Measurements from ENCODE around the gene ZNF865.

ZNF865 gene

DNA sequence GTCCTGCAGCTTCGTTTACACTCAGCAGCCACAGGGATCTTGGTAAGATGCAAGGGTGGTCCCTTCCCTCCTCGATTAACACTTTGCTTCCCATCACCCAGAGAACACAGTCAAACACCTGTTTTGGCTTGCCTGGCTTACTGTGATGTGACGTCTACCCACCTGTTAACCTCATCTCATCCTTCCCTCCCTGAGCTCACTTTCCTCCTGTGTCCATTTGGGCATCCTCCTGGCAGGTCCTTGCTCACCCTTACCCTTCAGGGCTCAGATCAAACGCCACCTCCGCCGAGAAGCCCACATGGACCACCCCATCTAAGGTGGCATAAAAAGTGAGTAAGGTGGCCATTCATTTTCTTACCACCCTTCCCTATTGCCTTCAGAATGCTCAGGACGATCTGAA is 15.3 kb upstream of the ZNF865 start:
- DNase-seq (ENCODE audit: low read depth): no peak
- H3K27me3 ChIP-seq (replicated peaks; ENCODE audit: control insufficient read depth, insufficient read depth, low read length): no peaks in the 10 kb centered on the region
- peaks cover 6% of the 10 kb centered on the region for H3K36me3 ChIP-seq (ENCODE audit: control insufficient read depth, insufficient read depth, low read length, severe bottlenecking)
- peaks cover 17% of the 10 kb centered on the region for H3K4me1 ChIP-seq (ENCODE audit: control insufficient read depth, insufficient read depth, low read length)
- H3K4me3 ChIP-seq (ENCODE audit: low read length): no peak overlapping the region
- H3K9me3 ChIP-seq (ENCODE audit: control insufficient read depth, low read length): no peaks in the 10 kb centered on the region
- H3K9ac ChIP-seq (ENCODE audit: low read length): no peak overlapping the region

DNA sequence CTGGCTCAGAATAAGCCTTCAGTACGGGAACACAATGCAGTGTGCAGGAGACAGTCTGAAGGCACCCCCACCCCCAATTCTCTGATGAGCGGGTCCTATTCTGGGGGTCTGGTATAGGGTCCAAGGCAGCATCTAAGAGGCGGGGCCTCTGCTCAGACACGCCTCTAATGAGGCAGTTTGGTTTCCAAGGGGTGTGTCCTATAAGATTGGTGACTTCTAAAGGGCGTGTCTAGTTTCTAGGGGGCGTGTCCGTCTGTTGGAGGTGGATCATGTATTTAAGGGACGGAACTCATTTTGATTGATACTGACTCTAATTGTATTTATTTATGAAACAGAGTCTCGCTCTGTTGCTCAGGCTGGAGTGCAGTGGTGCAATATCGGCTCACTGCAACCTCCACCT is 14.8 kb upstream of the ZNF865 start:
- no peaks in the 10 kb centered on the region for H3K9me3 ChIP-seq (ENCODE audit: control insufficient read depth, low read length)

DNA sequence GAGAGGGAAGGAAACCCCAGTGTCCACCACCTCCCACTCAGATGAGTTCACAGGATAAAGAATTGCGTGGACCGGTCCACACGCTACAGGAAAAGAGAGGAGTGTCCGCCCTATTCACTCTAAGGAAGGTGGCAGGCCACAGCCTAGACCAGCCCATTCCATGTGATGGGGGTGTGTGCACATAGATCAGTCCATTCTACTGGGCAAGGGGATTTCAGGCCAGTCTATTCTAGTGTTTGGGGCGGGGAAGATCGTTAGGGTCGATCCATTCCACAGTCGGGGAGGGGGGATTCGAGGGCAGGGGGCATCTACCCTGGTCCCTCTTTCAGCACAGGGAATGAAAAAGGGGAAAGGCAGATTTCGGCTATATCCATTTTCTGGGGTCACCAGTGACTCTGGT is 13.9 kb upstream of the ZNF865 start:
- Histone ChIP-seq H3K36me3 (ENCODE audit: control insufficient read depth, insufficient read depth, low read length, severe bottlenecking) (peaks cover 20% of the 10 kb centered on the region), H3K27me3 (replicated peaks; ENCODE audit: control insufficient read depth, insufficient read depth, low read length) (no peaks in the 10 kb centered on the region), H3K9ac (ENCODE audit: low read length) (no peak overlapping the region), H3K9me3 (ENCODE audit: control insufficient read depth, low read length) (no peaks in the 10 kb centered on the region), H3K4me3 (ENCODE audit: low read length) (no peak overlapping the region), H3K4me1 (ENCODE audit: control insufficient read depth, insufficient read depth, low read length) (peaks cover 10% of the 10 kb centered on the region)
- no peak for DNase-seq (ENCODE audit: low read depth)

More for the DNA sequence above, 14.8 kb upstream of the ZNF865 start:
- H3K4me3 ChIP-seq (ENCODE audit: low read length): no peak overlapping the region
- DNase-seq (ENCODE audit: low read depth): peak; percentile 12
- H3K4me1 ChIP-seq (ENCODE audit: control insufficient read depth, insufficient read depth, low read length): peaks cover 14% of the 10 kb centered on the region
- H3K36me3 ChIP-seq (ENCODE audit: control insufficient read depth, insufficient read depth, low read length, severe bottlenecking): peaks cover 11% of the 10 kb centered on the region
- no peaks in the 10 kb centered on the region for H3K27me3 ChIP-seq (replicated peaks; ENCODE audit: control insufficient read depth, insufficient read depth, low read length)
- no peak overlapping the region for H3K9ac ChIP-seq (ENCODE audit: low read length)

DNA sequence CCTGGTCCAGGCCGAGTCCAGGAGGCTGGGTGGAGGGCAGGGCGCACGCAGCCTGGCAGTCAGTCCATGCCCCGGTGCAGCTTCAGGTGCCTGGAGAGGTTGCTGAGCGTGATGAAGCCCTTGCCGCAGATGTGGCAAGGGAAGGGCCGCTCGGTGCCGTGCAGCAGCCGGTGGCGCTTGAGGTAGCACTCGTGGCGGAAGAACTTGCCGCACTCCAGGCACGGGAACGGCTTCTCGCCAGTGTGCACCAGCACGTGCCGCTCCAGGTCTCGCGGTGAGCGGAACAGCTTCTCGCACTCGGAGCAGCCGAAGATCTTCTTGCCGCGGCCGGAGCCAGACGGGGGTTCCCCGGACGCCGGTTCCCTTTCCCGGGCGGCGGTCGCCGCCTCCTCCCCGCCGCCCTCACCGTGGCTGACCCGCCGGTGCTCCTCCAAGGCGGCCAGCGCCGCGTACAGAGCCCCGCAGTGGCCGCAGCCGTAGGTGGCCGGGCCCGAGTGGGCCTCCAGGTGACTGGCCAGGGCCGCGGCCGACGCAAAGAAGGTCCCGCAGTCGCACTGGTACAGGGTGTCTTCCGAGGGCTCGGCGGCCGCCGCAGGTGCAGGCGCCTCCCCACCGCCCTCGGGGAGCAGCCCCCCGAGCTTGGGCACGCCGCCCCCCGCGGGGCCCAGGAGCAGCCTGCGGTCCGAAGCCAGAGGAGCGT is 12.9 kb upstream of the ZNF865 start:
- no peak overlapping the region for H3K4me3 ChIP-seq (ENCODE audit: low read length)
- H3K9me3 ChIP-seq (ENCODE audit: control insufficient read depth, low read length): no peaks in the 10 kb centered on the region
- peaks cover 20% of the 10 kb centered on the region for H3K36me3 ChIP-seq (ENCODE audit: control insufficient read depth, insufficient read depth, low read length, severe bottlenecking)
- H3K27me3 ChIP-seq (replicated peaks; ENCODE audit: control insufficient read depth, insufficient read depth, low read length): no peaks in the 10 kb centered on the region
- H3K4me1 ChIP-seq (ENCODE audit: control insufficient read depth, insufficient read depth, low read length): peaks cover under 1% of the 10 kb centered on the region
- no peak overlapping the region for H3K9ac ChIP-seq (ENCODE audit: low read length)
- DNase-seq (ENCODE audit: low read depth): no peak

DNA sequence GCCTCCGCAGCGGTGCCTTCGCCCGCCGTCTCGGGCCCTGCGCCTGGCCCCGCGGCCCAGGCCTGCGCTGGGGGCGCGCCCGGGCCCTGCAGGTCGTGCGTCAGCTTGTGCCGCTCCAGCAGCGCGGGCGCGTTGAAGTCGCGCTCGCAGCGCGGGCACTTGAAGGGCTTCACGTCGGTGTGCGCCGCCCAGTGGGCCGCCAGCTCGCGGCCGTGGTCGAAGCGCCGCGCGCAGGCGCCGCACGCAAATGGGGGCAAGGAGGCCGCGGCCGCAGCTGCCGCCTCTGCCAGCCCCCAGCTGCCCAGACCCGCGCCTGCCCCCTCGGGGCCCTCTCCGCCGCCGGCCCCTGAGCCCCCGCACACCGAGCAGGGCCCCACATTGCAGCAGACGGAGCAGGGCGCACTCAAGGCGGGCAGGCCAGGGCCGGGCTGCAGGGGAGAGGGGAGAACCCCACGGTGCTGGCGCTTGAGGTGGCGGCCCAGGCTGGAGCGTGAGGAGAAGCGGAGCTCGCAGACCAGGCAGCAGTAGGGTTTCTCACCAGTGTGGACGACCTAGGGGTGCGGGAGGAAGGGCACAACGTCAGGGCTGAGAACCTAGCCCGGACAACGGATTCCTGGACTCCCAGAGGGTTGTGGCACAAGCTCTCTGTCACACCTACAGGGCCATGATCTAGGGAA is 12.2 kb upstream of the ZNF865 start:
- DNase-seq (ENCODE audit: low read depth): no peak
- Histone ChIP-seq H3K27me3 (replicated peaks; ENCODE audit: control insufficient read depth, insufficient read depth, low read length) (no peaks in the 10 kb centered on the region), H3K9me3 (ENCODE audit: control insufficient read depth, low read length) (no peaks in the 10 kb centered on the region), H3K4me1 (ENCODE audit: control insufficient read depth, insufficient read depth, low read length) (no peaks in the 10 kb centered on the region), H3K9ac (ENCODE audit: low read length) (no peak overlapping the region), H3K36me3 (ENCODE audit: control insufficient read depth, insufficient read depth, low read length, severe bottlenecking) (peaks cover 20% of the 10 kb centered on the region), H3K4me3 (ENCODE audit: low read length) (no peak overlapping the region)

DNA sequence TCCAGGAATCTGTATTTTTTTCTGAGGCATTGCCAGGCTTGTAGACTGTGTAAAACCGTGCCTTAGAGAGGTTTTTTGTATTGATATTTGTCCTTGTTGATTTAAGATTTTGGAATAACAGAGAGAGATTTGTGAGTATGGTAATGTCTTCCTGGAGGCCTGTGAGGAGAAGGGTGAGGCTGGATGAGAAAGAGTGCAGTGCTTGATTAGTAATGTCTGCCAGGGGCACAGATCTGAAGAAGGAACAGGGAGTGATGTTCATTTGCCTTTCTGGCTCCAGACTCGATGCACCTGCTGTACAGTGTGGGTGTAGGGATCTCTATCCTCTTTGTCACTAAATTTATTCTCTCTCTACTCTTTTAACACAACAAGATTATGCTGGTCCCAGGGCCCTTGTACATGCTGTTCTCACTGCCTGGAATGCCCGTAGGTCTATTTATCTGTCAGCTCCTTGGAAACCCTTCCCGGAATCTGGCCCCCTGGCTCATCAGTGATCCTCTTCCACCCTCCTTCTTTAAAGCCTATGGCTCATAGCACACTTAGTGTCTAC is 10.4 kb upstream of the ZNF865 start:
- Histone ChIP-seq H3K4me1 (ENCODE audit: control insufficient read depth, insufficient read depth, low read length) (no peaks in the 10 kb centered on the region), H3K36me3 (ENCODE audit: control insufficient read depth, insufficient read depth, low read length, severe bottlenecking) (peaks cover 20% of the 10 kb centered on the region), H3K9me3 (ENCODE audit: control insufficient read depth, low read length) (no peaks in the 10 kb centered on the region), H3K27me3 (replicated peaks; ENCODE audit: control insufficient read depth, insufficient read depth, low read length) (no peaks in the 10 kb centered on the region), H3K4me3 (ENCODE audit: low read length) (no peak overlapping the region), H3K9ac (ENCODE audit: low read length) (no peak overlapping the region)
- DNase-seq (ENCODE audit: low read depth): no peak

DNA sequence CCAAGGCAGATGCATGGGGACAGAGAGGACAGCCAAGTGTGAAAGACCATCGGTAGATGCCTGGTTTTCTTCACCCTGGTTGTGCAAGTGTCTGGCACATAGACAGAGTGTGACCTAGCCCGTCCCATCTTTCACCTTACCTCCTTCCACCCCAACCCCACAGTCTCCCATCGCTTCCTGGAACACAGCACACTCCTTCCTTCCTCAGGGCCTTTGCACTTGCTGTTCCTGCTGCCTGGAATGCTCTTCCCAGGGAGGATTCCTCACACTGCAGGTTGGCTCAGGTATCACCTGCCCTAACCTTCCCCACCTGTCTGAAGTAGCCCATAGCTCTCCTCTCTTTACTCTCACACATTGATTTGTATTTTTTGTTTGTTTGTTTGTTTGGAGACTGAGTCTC is 9.1 kb upstream of the ZNF865 start:
- H3K36me3 ChIP-seq (ENCODE audit: control insufficient read depth, insufficient read depth, low read length, severe bottlenecking): peaks cover 20% of the 10 kb centered on the region

DNA sequence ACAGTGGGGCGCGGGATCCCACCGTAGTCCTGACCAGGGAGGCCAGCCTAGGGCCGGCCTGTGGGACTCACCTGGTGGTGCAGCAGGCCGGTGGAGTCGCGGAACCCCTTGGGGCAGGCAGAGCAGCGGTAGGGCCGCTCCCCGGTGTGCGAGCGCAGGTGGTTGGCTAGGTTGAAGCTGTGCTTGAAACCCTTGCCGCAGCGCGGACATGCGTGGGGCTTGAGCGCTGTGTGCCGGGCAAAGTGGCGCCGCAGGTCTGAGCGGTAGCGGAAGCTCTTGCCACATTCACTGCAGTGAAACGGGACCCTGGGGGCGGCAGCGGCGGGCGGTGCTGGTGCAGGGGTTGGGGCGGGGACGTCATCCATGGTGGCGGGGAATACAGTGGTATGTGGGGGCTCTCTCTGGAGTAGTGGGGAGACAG is 7.9 kb upstream of the ZNF865 start:
- Histone ChIP-seq H3K4me1 (ENCODE audit: control insufficient read depth, insufficient read depth, low read length) (peaks cover 8% of the 10 kb centered on the region), H3K9ac (ENCODE audit: low read length) (no peak overlapping the region), H3K9me3 (ENCODE audit: control insufficient read depth, low read length) (no peaks in the 10 kb centered on the region), H3K36me3 (ENCODE audit: control insufficient read depth, insufficient read depth, low read length, severe bottlenecking) (peaks cover 20% of the 10 kb centered on the region), H3K27me3 (replicated peaks; ENCODE audit: control insufficient read depth, insufficient read depth, low read length) (no peaks in the 10 kb centered on the region), H3K4me3 (ENCODE audit: low read length) (no peak overlapping the region)
- DNase-seq (ENCODE audit: low read depth): no peak

More for the DNA sequence above, 9.1 kb upstream of the ZNF865 start:
- no peak for DNase-seq (ENCODE audit: low read depth)
- Histone ChIP-seq H3K9ac (ENCODE audit: low read length) (no peak overlapping the region), H3K27me3 (replicated peaks; ENCODE audit: control insufficient read depth, insufficient read depth, low read length) (no peaks in the 10 kb centered on the region), H3K9me3 (ENCODE audit: control insufficient read depth, low read length) (no peaks in the 10 kb centered on the region), H3K4me1 (ENCODE audit: control insufficient read depth, insufficient read depth, low read length) (peaks cover 7% of the 10 kb centered on the region), H3K4me3 (ENCODE audit: low read length) (no peak overlapping the region)

DNA sequence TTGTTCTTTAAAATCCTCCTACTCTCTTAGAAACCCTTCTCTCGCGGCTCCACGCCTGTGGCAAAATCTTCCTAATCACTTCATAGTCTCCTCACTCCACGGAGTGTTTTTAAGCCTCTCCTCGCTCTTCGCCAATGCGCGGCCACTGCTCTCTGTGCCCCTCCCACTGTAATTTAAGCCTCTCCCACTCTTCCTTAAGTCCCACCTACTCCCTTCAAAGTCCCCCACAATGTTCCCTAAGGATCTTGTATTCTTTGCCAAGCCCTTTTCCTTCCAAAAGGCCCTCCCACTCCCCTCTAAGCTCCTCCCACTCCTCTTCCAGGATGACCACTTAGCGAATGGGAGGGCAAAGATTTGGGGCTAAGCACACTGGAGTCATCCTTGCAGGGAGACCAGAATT is 7.4 kb upstream of the ZNF865 start:
- H3K4me3 ChIP-seq (ENCODE audit: low read length): no peak overlapping the region
- DNase-seq (ENCODE audit: low read depth): no peak

DNA sequence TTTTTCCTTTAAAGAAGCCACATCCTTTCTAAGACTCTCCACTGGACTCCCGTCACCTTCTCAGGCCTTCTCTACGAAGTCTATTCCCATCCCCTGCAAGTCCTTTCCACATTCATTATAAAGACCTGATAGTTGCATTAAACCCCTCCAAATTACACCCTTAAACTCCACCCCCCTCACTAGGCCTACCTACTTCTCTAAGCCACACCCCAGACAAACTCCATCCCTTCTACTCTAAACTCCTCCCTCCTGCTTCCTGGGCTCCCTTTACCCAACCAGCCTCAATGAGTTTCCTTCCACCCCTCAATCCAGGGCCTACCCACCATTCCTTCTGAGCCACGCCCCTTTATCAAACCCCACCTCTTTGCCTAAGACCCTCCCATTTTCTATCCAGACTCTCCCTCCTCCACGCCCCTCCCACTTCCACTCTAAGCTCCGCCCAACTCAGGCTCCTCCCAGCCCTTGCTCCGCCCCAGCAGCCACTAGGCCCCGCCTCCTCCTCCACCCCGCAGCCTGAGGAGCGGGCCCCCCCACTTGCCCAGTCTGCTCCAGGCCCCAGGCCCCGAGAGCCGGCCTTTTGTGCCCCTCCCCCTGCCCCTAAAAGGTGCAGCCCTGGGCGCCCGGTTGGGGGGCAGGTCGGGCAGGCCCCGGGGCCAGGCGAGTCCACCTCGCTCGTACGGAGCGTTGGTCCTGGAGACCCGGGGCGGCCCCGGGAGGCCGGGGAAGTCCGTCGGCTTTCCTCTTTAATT is 6.6 kb upstream of the ZNF865 start:
- Histone ChIP-seq H3K36me3 (ENCODE audit: control insufficient read depth, insufficient read depth, low read length, severe bottlenecking) (peaks cover 20% of the 10 kb centered on the region), H3K4me3 (ENCODE audit: low read length) (peak overlapping the region; percentile 98), H3K27me3 (replicated peaks; ENCODE audit: control insufficient read depth, insufficient read depth, low read length) (no peaks in the 10 kb centered on the region), H3K4me1 (ENCODE audit: control insufficient read depth, insufficient read depth, low read length) (peaks cover 8% of the 10 kb centered on the region), H3K9ac (ENCODE audit: low read length) (peak overlapping the region; percentile 99), H3K9me3 (ENCODE audit: control insufficient read depth, low read length) (no peaks in the 10 kb centered on the region)
- DNase-seq (ENCODE audit: low read depth): peak; percentile 98

More for the DNA sequence above, 7.4 kb upstream of the ZNF865 start:
- Histone ChIP-seq H3K4me1 (ENCODE audit: control insufficient read depth, insufficient read depth, low read length) (peaks cover 8% of the 10 kb centered on the region), H3K36me3 (ENCODE audit: control insufficient read depth, insufficient read depth, low read length, severe bottlenecking) (peaks cover 20% of the 10 kb centered on the region), H3K27me3 (replicated peaks; ENCODE audit: control insufficient read depth, insufficient read depth, low read length) (no peaks in the 10 kb centered on the region), H3K9ac (ENCODE audit: low read length) (no peak overlapping the region), H3K9me3 (ENCODE audit: control insufficient read depth, low read length) (no peaks in the 10 kb centered on the region)

DNA sequence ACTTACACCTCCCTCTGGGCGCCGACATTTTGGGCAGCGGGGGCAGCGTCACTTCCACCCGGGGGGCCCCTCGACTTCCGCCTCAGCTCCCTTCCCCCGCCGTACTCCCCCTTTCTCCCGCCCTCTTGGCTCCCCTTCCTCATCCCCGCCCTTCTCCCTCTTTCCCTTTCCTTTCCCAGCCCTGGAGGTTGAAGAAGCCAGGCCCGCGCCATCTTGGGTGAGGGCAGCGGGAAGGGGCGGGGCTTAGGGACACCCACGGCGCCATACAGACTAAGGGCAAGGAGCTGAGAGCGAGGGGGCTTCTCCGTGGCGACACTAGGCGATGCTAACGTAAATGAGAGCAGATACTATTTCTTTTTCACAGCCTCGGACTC is 6.0 kb upstream of the ZNF865 start, which contains the start of gene FIZ1:
FIZ1 (minus strand) TSS at position 50 of the 374 bp plus-strand sequence. CDS start 1,652 bp downstream, outside the sequence.
- H3K9ac ChIP-seq (ENCODE audit: low read length): peak within 1 kb of the TSS; percentile 99
- DNase-seq (ENCODE audit: low read depth): peak; percentile 100
- no peaks in the 10 kb centered on the region for H3K27me3 ChIP-seq (replicated peaks; ENCODE audit: control insufficient read depth, insufficient read depth, low read length)
- peak within 1 kb of the TSS; percentile 98 for H3K4me3 ChIP-seq (ENCODE audit: low read length)
- peaks cover 20% of the 10 kb centered on the region for H3K36me3 ChIP-seq (ENCODE audit: control insufficient read depth, insufficient read depth, low read length, severe bottlenecking)
- H3K4me1 ChIP-seq (ENCODE audit: control insufficient read depth, insufficient read depth, low read length): peaks cover 10% of the 10 kb centered on the region
- no peaks in the 10 kb centered on the region for H3K9me3 ChIP-seq (ENCODE audit: control insufficient read depth, low read length)
